ENCODE data around the gene SLC30A3. TPM values are rescaled to one million over a fixed set of nuclear protein-coding genes. Genes with fewer than 3 reads are reported as not detected.

The SLC30A3 gene
- total and polyA plus RNA-seq, 10 of the 15 experiments (the other 5 are each of a cell fraction or from before 2014, with no cell fraction given) = 0.23 TPM; not detected in 9

DNA sequence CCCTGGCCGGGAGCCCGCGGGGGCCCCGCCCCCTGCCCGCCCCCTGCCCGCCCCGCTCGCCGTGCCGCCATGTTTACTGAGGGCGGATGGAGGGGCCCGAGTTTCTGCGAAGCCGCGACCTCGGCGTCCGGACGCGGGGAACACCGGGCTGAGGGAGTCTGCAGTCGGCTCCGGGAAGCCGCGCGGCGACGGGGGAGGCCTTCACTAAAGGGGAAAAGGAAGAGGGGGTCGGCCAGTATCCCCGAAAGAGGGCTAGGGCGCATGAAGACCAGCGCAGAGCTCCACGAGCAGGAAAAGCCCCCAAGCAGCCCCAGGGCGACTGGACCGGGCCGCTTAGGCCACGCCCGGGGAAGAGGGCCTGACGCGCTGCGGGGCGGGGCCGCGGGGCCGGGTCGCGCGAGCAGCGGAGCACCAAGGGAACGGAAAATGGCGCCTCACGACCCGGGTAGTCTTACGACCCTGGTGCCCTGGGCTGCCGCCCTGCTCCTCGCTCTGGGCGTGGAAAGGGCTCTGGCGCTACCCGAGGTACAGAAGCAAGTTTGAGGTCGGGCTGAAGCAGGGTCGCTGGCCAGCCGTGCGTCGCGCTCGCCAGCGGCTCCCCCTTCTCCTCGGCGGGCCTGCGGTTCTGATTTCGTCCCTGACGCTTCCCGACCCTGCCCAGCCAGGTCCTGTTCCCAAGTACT, 50.8 kb downstream of the SLC30A3 start, which contains the start of the genes ATRAID and SLC5A6 (continued):
- TF ChIP-seq, protein P1, sequence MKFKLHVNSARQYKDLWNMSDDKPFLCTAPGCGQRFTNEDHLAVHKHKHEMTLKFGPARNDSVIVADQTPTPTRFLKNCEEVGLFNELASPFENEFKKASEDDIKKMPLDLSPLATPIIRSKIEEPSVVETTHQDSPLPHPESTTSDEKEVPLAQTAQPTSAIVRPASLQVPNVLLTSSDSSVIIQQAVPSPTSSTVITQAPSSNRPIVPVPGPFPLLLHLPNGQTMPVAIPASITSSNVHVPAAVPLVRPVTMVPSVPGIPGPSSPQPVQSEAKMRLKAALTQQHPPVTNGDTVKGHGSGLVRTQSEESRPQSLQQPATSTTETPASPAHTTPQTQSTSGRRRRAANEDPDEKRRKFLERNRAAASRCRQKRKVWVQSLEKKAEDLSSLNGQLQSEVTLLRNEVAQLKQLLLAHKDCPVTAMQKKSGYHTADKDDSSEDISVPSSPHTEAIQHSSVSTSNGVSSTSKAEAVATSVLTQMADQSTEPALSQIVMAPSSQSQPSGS (IDR thresholded peaks at IDR 0.05; ENCODE audit: low read length) = no peak
- TF ChIP-seq EZH2 (IDR thresholded peaks at IDR 0.05; ENCODE audit: borderline replicate concordance, control insufficient read depth, low read depth, low read length) (no peak), MEF2B (IDR thresholded peaks at IDR 0.05; ENCODE audit: partially characterized antibody, poor library complexity, severe bottlenecking) (peak; percentile 14), EED (IDR thresholded peaks at IDR 0.05; ENCODE audit: low read depth) (no peak; the same call in 1 of the 2 replicates), SUZ12 (IDR thresholded peaks at IDR 0.05; ENCODE audit: unreplicated experiment) (no peak), ETV6 (conservative IDR thresholded peaks at IDR 0.05 in 1 of 2, IDR thresholded peaks at IDR 0.05 in 1 of 2; ENCODE audit: borderline replicate concordance in 1 of 2, low read depth in 1 of 2) (no peak), PML (IDR thresholded peaks at IDR 0.05; ENCODE audit: low read length) (peak; percentile 97), FOS (IDR thresholded peaks at IDR 0.05; ENCODE audit: borderline replicate concordance, extremely low read depth, insufficient read length) (no peak), PAX8 (IDR thresholded peaks at IDR 0.05) (no peak)
- TF ChIP-seq, protein P2, sequence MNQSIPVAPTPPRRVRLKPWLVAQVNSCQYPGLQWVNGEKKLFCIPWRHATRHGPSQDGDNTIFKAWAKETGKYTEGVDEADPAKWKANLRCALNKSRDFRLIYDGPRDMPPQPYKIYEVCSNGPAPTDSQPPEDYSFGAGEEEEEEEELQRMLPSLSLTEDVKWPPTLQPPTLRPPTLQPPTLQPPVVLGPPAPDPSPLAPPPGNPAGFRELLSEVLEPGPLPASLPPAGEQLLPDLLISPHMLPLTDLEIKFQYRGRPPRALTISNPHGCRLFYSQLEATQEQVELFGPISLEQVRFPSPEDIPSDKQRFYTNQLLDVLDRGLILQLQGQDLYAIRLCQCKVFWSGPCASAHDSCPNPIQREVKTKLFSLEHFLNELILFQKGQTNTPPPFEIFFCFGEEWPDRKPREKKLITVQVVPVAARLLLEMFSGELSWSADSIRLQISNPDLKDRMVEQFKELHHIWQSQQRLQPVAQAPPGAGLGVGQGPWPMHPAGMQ (IDR thresholded peaks at IDR 0.05; ENCODE audit: borderline replicate concordance) = no peak
- TF ChIP-seq, protein P3, sequence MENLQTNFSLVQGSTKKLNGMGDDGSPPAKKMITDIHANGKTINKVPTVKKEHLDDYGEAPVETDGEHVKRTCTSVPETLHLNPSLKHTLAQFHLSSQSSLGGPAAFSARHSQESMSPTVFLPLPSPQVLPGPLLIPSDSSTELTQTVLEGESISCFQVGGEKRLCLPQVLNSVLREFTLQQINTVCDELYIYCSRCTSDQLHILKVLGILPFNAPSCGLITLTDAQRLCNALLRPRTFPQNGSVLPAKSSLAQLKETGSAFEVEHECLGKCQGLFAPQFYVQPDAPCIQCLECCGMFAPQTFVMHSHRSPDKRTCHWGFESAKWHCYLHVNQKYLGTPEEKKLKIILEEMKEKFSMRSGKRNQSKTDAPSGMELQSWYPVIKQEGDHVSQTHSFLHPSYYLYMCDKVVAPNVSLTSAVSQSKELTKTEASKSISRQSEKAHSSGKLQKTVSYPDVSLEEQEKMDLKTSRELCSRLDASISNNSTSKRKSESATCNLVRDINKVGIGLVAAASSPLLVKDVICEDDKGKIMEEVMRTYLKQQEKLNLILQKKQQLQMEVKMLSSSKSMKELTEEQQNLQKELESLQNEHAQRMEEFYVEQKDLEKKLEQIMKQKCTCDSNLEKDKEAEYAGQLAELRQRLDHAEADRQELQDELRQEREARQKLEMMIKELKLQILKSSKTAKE (IDR thresholded peaks at IDR 0.05; ENCODE audit: low read depth, poor library complexity, severe bottlenecking) = no peak
- TF ChIP-seq, protein P4, sequence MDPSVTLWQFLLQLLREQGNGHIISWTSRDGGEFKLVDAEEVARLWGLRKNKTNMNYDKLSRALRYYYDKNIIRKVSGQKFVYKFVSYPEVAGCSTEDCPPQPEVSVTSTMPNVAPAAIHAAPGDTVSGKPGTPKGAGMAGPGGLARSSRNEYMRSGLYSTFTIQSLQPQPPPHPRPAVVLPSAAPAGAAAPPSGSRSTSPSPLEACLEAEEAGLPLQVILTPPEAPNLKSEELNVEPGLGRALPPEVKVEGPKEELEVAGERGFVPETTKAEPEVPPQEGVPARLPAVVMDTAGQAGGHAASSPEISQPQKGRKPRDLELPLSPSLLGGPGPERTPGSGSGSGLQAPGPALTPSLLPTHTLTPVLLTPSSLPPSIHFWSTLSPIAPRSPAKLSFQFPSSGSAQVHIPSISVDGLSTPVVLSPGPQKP (IDR thresholded peaks at IDR 0.05; ENCODE audit: low read depth, low read length) = no peak; the same call in 1 of the 2 replicates
- TF ChIP-seq, protein P5, sequence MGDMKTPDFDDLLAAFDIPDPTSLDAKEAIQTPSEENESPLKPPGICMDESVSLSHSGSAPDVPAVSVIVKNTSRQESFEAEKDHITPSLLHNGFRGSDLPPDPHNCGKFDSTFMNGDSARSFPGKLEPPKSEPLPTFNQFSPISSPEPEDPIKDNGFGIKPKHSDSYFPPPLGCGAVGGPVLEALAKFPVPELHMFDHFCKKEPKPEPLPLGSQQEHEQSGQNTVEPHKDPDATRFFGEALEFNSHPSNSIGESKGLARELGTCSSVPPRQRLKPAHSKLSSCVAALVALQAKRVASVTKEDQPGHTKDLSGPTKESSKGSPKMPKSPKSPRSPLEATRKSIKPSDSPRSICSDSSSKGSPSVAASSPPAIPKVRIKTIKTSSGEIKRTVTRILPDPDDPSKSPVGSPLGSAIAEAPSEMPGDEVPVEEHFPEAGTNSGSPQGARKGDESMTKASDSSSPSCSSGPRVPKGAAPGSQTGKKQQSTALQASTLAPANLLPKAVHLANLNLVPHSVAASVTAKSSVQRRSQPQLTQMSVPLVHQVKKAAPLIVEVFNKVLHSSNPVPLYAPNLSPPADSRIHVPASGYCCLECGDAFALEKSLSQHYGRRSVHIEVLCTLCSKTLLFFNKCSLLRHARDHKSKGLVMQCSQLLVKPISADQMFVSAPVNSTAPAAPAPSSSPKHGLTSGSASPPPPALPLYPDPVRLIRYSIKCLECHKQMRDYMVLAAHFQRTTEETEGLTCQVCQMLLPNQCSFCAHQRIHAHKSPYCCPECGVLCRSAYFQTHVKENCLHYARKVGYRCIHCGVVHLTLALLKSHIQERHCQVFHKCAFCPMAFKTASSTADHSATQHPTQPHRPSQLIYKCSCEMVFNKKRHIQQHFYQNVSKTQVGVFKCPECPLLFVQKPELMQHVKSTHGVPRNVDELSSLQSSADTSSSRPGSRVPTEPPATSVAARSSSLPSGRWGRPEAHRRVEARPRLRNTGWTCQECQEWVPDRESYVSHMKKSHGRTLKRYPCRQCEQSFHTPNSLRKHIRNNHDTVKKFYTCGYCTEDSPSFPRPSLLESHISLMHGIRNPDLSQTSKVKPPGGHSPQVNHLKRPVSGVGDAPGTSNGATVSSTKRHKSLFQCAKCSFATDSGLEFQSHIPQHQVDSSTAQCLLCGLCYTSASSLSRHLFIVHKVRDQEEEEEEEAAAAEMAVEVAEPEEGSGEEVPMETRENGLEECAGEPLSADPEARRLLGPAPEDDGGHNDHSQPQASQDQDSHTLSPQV (IDR thresholded peaks at IDR 0.05) = no peak
- TF ChIP-seq, protein P6, sequence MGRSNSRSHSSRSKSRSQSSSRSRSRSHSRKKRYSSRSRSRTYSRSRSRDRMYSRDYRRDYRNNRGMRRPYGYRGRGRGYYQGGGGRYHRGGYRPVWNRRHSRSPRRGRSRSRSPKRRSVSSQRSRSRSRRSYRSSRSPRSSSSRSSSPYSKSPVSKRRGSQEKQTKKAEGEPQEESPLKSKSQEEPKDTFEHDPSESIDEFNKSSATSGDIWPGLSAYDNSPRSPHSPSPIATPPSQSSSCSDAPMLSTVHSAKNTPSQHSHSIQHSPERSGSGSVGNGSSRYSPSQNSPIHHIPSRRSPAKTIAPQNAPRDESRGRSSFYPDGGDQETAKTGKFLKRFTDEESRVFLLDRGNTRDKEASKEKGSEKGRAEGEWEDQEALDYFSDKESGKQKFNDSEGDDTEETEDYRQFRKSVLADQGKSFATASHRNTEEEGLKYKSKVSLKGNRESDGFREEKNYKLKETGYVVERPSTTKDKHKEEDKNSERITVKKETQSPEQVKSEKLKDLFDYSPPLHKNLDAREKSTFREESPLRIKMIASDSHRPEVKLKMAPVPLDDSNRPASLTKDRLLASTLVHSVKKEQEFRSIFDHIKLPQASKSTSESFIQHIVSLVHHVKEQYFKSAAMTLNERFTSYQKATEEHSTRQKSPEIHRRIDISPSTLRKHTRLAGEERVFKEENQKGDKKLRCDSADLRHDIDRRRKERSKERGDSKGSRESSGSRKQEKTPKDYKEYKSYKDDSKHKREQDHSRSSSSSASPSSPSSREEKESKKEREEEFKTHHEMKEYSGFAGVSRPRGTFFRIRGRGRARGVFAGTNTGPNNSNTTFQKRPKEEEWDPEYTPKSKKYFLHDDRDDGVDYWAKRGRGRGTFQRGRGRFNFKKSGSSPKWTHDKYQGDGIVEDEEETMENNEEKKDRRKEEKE (IDR thresholded peaks at IDR 0.05) = no peak

Measured in GM12878 (cell line).